HG03342 (cell line): ENCODE measurements around the gene MRPL10.
"Not testable (repeated sequence)": the region's sequence is repeated elsewhere in the genome, so short reads cannot be mapped to it uniquely, and the experiment has no call there.

ENCODE experiments used
- ATAC-seq: cut with Tn5 transposase; IDR thresholded peaks from one replicate; pipeline ENCODE4 v1.9.1; 2021; ENCODE audit warnings: mild to moderate bottlenecking, moderate library complexity; ENCODE audit not compliant: unreplicated experiment

MRPL10 gene

DNA sequence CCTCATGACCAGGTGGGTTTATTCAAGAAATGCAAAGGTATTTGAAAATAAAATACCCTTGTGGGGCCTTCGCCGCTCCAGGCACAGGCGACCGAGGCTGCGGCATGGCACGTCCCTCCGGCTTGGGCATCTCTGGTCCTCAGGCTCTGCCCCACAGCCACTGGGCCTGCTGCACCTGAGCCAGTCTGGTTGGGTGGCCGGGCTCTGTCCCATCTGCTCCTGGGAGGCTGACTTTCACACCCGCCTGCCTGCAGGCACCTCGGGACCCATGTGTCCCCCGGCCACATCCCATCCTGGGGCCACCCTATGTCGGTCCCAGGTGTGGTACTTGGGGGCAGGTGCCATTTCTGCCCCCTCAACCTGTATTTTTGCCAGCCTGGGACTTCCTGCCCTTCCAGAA, 30.7 kb downstream of the MRPL10 start:
- ATAC-seq, result no peak

- no peak for ATAC-seq
Measured at GRCh38 chr17:47797797-47798196, 33.5 kb downstream of the MRPL10 start.

DNA sequence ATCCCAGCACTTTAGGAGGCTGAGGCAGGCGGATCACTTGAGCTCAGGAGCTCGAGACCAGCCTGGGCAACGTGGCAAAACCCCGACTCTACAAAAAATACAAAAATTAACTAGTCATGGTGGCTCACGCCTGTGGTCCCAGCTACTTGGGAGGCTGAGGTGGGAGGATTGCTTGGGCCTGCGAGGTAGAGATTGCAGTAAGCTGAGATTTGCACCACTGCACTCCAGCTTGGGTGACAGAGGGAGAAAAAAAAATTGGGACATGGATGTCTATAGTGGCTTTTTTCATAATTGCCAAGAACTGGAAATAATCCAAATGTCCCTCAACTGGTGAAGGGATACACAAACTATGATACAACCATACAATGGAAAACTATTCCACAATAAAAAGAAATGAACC, 38.4 kb downstream of the MRPL10 start:
- no peak for ATAC-seq

GRCh38 chr17:47792457-47792856, 38.9 kb downstream of the MRPL10 start:
- ATAC-seq, result no peak

- ATAC-seq, result no peak
Measured at GRCh38 chr17:47791025-47791424, 40.3 kb downstream of the MRPL10 start.

DNA sequence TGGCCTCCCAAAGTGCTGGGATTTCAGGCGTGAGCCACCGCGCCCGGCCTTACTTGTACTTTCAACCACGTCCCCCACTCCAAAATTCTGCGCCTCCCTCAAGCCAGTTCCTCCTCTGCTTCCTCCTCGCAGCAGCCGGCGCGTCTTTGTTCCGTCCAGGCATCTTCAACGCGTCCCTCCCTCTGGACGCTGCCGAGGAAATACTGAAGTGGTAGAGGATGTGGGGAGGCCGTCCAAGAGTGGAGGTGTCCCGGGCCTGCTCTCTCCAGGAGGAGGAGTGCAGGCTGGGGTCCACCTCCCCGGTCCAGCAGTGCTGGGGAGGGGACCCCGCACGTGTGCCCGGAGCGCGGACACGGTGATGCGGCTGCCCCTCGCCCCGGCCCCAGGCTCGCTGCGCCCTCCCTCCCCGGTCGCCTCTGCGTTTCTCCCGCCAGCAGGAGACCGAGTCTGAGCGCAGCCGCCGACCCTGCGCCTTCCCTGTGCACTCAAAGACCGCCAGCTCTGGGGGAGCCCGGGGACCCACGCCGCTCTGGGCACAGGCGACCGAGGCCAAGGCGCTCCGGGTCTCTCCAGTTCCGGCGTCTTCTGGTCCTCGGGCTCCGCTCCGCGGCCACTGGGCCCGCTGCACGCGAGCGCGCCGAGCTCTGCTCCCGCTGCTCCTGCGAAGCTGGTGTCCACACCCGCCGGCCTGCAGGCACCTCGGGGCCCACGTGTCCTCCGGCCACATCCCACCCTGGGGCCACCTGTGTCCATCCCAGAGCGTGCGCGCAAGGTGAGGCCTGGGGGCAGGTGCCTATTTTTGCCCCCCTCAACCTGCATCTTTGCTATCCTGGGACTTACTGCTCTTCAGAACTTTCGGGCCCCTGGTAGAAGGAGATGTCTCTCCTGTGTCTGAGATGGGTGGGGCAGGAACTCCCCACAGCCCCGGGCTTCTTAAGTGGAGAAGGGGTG, 41.5 kb downstream of the MRPL10 start:
- ATAC-seq, result no peak

- no peak for ATAC-seq
Measured at GRCh38 chr17:47785538-47786123, 45.7 kb downstream of the MRPL10 start.

- ATAC-seq, result no peak
Measured at GRCh38 chr17:47781397-47781796, 49.9 kb downstream of the MRPL10 start.

GRCh38 chr17:47778184-47778635, 53.1 kb downstream of the MRPL10 start:
- ATAC-seq, result no peak

DNA sequence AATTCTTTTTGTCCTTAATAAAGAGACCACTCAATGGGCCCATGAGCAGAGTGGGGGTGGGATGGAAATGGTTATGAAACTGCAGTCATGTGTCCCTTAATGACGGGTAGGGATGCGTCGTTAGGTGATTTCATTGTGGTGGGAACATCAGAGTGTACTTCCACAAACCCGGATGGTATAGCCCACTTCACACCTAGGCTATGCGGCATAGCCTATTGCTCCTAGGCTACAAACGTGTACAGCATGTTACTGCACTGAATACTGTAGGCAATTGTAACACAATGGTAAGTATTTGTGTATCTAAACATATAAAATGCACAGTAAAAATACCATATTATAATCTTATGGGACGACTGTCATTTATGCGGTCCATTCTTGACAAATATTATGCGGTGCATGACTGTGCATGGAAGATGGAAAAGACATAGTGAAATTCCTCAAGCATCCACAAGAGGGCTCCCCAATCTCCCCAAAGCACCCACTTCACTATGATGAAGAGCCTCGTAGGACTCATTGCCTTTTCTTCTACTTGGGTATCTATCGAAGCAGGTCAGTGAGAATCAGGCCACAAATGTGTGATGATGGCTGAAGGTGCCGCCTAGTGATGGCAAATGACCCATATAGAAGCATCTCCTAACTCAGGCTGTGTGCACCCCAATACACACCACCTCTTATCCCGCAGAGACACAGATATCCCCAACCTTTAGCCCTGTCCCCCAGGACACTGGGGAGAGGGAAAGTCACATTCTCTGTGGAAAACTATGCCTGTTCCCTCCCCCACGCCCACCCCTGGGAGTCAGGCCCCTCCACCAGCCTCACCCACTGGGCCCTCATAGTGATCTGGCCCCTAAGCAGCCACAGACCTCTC, 54.8 kb downstream of the MRPL10 start:
- no peak for ATAC-seq

- no peak for ATAC-seq
Measured at GRCh38 chr17:47774987-47775580, 56.3 kb downstream of the MRPL10 start.

- ATAC-seq, result no peak
Measured at GRCh38 chr17:47774331-47774730, 57.0 kb downstream of the MRPL10 start.

DNA sequence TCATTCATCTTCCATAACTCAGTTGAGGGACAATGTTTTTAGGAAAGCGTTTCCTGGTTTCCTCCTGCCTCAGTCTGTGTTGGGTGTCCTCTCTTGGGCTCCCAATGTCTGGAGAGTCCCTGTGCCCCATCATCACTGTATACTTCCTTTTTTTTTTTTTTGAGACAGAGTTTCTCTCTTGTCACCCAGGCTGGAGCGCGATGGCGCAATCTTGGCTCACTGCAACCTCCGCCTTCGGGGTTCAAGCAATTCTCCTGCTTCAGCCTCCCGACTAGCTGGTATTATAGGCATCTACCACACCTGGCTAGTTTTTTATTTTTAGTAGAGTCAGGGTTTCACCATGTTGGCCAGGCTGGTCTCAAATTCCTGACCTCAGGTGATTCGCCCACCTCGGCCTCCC, 57.7 kb downstream of the MRPL10 start:
- not testable (repeated sequence) for ATAC-seq
